Tibial nerve (tissue), 3 donors: ENCODE measurements around the gene PDIA6.

Experiments used
- POLR2A ChIP-seq, 2 donors: fragments of 450-650 bp; IDR thresholded peaks; one replicate each; pipeline ENCODE4 v1.6.1; 2017; ENCODE audit warnings: antibody characterized with exemption in 2 of 2, mild to moderate bottlenecking in 2 of 2, moderate library complexity in 2 of 2
- TF ChIP-seq, protein P1 (sequence below), 5 experiments: fragments of 200-600 bp in 3 of 5; fragments of 450-650 bp in 2 of 5; sonication (generic) in 3 of 5; IDR thresholded peaks; one replicate each; pipeline ENCODE4 v1.5.1; 2016 to 2019; ENCODE audit warnings: antibody characterized with exemption in 5 of 5, mild to moderate bottlenecking in 3 of 5, moderate library complexity in 2 of 5

DNA sequence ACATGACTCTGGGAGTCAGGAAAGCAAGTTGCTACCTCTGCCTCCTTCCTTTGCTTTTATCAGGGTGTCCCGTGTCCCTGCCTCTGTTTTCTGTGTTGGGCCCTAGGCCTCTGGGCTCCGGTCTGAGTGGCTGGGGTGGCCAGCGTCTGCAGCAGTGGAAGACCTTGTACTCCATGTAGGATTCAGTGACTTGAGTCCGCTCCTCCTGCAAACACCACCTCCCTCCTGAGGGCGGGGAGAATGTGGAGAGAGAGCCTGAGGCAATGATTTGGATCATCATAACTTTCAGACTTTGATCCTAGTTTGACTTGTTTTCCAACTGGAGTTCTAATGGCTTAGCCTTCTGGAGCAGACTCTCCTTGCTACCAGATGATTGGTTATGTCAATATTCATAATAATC lies 60.3 kb downstream of the PDIA6 start:
- TF ChIP-seq, protein P1, sequence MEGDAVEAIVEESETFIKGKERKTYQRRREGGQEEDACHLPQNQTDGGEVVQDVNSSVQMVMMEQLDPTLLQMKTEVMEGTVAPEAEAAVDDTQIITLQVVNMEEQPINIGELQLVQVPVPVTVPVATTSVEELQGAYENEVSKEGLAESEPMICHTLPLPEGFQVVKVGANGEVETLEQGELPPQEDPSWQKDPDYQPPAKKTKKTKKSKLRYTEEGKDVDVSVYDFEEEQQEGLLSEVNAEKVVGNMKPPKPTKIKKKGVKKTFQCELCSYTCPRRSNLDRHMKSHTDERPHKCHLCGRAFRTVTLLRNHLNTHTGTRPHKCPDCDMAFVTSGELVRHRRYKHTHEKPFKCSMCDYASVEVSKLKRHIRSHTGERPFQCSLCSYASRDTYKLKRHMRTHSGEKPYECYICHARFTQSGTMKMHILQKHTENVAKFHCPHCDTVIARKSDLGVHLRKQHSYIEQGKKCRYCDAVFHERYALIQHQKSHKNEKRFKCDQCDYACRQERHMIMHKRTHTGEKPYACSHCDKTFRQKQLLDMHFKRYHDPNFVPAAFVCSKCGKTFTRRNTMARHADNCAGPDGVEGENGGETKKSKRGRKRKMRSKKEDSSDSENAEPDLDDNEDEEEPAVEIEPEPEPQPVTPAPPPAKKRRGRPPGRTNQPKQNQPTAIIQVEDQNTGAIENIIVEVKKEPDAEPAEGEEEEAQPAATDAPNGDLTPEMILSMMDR (IDR thresholded peaks at IDR 0.05): no peak
- TF ChIP-seq POLR2A (IDR thresholded peaks at IDR 0.05): no peak
